HG03439 (cell line): ENCODE results near the gene MET.
"Not testable (repeated sequence)": the region's sequence is repeated elsewhere in the genome, so short reads cannot be mapped to it uniquely, and the experiment has no call there.

Experiments
- ATAC-seq: cut with Tn5 transposase; IDR thresholded peaks from one replicate; pipeline ENCODE4 v1.9.1; 2021; ENCODE audit warnings: mild to moderate bottlenecking, moderate library complexity; ENCODE audit not compliant: unreplicated experiment

MET gene

DNA sequence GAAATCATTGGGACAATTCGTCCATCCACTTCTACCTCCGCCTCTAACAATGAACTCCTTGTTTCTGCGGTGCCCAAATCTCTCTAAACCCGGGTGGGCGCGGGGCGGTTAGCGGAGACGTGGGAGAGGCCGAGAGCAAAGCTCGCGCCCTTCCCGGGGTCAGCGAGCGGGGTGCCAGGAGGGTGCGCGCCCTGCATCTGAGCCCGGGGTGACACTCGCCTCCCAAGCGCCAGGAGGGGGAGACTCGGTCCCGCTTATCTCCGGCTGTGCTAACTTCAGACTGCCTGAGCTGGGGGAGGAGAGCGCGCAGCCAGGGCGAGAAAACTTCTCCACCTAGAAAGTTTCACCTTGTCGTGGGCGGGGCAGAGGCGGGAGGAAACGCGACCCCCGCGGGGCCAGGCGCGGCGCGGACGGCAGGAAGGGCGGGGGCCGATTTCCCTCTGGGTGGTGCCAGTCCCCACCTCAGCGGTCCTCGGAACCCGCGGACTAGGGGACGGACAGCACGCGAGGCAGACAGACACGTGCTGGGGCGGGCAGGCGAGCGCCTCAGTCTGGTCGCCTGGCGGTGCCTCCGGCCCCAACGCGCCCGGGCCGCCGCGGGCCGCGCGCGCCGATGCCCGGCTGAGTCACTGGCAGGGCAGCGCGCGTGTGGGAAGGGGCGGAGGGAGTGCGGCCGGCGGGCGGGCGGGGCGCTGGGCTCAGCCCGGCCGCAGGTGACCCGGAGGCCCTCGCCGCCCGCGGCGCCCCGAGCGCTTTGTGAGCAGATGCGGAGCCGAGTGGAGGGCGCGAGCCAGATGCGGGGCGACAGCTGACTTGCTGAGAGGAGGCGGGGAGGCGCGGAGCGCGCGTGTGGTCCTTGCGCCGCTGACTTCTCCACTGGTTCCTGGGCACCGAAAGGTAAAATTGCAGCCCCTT, at the start of gene MET:
Gene MET, plus strand, starts transcription at position 516 of the 915 bp plus-strand sequence. CDS start 26,889 bp downstream, outside the sequence.
- peak; percentile 93 for ATAC-seq

DNA sequence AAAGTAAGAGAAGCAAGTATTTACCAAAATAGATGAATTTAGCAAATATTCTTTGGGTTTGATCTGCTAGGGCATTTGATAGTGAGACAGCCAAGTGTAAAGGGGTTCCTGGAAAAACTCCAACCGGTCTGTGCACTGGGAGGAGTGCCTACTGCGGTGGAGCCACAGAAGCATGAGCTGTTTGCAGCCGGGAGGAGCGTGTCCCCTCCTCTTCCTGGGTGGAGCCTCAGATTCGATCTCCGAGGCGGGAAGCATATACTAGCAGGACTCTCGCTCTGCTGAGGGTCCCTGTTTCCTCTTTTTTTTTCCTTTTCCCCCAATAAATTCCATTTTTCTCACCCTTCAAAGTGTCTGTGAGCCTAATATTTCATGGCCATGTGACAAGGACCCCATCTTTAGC, 45.1 kb upstream of the MET start:
- ATAC-seq = no peak

DNA sequence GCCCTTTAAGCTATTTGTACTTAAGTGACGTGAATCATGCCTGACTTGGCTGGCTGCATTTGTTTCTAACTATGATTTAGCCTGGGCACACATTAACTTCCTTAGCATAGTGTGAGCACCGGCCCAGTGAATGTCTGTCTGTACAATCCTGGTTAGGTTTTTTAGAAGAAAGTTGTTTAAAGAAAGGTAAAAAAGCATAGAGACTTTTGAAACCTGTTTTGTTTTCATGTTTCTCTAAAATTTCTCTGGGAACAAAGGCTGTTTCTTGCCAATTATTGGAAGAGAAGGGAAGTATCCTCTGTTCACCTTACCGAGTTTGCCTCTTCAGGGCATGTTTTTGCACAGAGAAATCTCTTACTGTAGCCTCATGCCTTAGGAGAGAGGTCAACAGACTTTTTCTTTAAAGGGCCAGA, 42.9 kb upstream of the MET start:
- ATAC-seq = no peak

DNA sequence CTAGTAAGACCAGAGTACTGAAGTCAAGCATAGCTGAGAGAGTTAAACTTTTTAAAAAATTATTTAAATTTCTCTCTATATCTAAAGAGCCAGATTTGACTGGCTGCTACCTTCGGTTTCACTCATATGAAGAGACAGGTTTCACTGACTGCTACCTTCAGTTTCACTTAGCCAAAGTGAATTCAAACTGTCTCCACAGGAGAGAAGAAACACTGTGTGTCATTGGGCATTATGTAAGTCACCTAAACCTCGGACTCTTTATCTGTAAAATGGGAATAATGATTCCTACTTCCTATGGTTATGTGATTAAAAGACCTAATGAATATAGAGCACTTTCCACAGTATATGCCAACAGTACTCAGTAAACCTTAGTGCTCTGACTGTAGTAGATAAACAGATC, 41.6 kb upstream of the MET start:
- ATAC-seq = peak; percentile 89

DNA sequence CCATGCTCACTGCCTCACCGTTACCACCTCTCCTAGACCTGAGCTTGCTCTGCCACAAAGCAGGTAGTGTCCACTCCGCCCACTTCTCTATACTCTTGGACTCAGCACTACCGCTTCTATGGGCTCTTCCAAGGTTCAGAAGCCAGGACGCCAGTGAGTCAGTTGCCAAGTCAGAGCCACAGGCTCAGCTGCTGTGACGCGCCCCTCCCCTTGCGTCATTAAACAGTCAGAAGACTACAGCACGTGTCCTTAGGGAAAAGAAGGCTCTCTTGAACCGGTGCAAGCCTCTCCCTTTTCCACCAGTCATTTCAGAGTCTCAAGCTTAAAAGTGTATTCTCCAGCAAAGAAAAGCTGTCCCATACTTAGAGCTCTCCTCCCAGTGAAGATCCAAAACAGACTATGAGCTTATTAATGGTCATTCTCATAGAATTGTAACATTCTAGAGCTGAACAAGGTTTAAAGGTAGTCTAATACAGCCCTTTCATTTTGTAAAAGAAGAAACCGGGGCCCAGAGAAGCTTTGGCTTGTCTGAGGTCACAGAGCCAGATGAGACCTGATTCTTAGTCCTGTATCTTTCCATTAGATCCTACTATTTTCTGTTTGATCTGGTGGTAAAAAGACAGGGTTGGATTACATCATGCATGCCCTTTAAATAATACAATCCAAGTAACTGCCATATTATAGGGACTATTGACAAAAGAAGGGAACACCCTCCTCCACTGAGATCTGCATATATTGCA, 40.9 kb upstream of the MET start:
- ATAC-seq = peak; percentile 55

DNA sequence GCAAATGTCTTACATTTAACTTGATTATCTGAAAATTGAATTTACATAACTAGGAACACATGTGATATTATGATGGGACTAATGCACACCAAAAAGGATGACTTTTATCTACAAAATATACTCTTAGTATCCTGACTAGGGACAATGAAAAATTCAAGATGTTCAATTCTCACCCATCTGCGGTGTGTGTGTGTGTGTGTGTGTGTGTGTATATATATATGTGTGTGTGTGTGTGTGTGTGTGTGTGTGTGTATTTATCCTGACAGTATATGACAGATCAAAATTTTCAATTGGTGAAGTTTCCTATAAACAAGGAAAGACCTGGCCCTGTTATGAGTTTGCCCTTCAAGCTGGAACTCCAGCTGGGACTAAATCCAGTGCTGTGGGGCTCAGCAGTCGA, 40.3 kb upstream of the MET start:
- no peak for ATAC-seq

DNA sequence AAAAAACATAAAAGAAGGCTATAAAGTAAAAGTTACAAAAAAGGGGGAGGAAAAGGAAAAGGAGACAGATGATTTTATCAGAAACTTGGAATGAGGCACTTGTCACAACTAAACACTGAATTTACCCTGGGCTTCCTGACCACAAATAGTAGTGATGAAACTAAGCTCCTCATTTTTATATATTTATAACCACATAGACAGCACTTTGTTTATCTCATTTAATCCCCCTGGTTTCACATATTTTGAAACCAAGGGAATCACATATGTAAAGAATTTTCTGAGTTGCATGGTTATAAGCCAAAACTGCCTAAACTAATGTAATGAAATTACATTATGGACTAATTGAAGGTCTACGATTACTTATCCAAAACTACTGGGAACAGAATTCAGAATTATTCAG, 39.6 kb upstream of the MET start:
- ATAC-seq = no peak

DNA sequence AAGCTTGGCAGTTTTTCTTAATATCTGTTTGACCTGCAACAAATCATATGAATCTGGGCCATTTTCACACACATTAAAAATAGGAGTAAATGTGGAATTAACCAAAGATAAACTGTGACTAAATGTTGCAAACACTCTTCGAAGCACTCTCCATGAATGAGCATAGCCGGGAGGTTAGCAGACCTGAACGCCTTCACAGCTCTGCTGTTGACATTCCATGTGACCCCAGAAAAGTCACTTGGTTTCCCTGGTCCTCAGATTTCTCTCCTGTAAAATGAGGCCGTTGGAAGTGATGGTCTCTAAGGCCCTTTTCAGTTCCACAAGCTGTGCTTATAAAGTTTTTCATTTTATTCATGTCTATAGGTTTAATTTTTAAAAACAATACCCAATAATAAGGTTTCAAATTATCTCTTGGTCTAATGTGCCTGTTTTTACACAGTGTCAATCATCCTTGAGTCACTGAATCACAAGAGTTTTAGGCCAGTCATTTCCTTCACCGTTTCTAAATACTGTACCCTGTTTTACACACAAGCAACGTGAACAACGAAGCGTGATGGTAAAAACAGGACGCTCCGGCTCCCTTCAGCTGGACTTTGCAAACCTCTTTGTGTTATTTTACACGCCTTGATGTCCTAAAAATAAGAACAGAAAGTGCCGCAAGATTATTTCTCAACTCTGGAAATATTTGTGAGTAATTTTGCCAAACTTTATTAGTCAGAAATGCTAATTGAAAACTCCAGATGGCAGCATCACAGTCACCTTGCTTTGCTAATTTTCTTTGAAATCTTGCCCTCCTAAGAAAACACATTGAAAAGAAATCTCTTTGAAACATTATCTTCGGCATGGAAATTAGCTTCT, 38.6 kb upstream of the MET start:
- peak; percentile 39 for ATAC-seq

DNA sequence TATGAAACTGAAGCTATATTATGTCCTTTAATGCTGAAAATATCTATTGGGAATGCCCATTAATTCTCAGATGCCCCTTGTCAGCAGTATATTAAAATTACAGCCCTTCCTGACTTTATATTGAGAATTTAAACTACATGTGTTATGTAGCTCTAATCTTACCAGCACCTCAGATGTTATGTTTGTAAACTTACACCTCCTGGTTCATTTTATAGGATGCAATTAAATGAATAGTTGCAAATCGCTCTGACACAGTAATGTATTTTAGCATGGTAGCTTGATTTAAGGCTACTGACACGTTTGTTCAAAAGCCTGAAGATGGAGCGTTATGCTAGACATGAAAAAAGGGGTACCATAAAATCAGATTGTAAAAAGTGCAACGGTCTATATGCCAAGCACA, 35.0 kb upstream of the MET start:
- ATAC-seq = no peak

DNA sequence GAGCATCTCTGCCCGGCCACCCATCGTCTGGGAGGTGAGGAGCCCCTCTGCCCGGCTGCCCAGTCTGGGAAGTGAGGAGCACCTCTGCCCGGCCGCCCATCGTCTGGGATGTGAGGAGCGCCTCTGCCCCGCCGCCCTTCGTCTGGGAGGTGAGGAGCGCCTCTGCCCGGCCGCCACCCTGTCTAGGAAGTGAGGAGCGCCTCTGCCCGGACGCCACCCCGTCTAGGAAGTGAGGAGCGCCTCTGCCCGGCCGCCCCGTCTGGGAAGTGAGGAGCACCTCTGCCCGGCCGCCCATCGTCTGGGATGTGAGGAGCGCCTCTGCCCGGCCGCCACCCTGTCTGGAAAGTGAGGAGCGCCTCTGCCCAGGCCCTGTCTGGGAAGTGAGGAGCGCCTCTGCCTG, 33.4 kb upstream of the MET start:
- not testable (repeated sequence) for ATAC-seq

DNA sequence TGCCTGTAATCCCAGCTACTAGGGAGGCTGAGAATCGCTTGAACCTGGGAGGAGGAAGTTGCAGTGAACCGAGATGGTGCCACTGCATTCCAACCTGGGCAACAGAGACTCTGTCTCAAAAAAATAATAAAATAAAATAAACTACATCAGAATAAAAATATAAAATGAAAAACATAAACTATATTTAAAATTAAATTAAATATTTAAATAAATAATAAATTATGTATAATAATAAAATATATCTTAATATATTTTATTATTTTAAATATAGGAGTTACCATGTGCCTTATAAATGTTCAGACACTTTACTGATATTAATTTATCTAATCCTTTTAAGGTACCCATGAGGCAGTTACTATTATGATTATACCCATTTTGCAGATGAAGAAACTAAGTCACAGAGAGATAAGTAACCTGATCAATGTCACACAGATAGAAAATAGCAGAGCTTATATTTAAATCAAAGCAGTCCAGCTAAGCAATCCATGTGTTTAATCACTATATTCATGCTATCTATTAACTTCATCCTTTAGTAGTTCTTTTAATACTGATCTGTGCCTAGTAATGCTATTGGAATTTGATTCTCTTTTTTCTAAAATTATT, 30.3 kb upstream of the MET start:
- ATAC-seq = no peak

DNA sequence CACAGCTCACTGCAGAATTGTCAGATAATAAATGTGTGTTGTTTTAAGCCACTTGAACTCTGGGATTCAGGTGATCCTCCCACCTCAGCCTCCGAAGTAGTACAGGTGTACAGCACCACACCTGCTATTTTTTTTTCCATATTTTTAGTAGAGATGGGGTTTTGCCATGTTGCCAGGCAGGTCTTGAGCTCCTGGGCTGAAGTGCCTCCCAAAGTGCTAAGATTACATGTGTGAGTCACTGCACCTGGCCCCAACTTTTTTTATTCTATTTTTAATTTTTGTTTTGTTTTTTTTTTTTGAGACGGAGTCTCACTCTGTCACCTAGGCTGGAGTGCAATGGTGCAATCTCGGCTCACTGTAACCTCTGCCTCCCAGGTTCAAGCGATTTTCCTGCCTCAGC, 28.8 kb upstream of the MET start:
- ATAC-seq = not testable (repeated sequence)

DNA sequence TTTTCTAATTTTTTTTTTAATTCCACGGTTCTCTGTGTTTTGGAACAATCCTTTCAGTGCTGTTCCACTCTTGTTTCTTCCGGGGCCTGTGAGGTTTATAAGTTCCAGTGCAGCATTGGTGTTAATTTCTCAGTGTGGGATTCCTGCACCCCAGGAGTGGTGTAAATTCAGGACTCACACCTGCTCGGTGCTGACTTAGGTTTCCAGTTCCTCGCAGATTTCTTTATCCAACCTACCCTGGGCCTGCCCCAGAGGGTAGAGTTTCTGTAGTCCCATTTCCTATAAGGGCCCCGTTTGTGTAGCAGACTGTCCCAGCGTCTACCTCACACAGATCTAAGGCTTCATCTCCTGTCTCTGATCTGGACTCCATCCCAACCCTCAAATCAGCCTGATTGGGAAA, 27.4 kb upstream of the MET start:
- no peak for ATAC-seq

DNA sequence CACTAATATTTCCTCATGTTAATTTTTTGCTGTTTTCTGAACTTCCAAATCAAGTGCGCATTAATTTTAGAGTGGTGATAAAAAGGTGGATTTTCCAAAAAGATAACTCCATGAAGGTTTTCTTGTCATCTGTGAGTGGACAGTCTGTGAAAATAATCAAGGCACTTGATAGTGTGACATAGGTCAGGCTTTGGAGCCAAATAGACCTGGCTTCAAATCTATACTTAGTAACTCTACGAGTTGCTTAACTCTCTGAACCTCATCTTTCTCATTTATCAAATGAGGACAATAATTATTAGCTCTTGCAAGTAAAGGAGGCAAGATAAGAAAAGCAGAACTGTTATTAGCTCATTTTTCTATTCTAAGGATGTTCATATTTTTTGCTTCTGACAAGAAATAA, 24.7 kb upstream of the MET start:
- ATAC-seq = no peak

DNA sequence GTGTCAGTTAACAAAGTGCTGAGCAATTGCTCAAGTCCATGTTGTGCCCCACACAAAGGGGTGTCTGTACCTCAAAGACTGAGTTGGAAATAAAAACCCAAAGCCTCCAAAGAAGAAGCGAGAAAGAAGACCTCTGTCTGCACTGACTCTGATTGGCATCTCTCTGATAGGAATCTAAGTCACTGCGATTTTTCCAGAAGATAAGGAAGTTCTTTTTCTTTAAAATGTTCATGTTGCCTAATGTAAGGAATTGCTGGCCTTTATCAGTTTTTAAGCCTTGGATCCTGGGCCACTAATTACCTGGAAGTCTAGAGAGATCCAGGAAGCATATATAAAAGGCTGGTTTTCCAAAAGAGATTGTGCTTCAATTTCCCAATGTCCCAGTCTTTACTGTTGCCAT, 24.1 kb upstream of the MET start:
- no peak for ATAC-seq

DNA sequence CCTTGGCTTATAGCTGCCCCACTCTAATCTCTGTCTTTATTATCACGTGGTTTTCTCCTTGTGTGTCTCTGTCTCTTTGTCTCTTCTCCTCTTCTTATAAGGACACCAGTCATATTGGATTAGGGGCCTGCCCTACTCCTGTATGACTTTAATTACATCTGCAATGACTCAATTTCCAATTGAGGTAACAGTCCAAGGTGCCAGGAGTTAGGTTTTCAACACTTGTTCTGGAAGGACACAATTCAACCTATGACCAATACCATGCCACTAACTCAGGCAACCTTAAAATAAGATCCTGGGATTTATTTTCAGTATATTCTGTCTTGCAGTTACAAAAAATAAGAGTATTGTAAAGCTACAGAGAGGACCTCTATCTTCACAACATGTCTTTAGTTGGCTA, 21.6 kb upstream of the MET start:
- ATAC-seq = no peak

DNA sequence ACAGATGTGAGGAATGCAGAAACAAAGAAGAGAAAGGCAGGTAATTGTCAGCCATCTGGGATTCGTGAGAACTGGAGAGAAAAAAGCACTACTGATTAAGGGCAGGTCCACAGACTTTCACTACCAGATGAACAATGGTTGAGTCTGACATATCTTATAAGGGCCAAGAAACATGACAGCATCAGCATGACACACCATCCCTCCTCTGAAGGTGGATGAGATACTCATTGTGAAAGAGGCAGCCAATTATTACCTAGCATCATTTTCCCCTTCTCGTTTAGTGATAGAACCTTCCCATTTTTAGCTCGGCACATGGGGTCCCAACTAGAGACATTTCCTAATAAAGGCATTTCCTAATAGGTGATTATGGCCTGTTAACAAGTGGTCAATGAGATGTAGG, 19.2 kb upstream of the MET start:
- ATAC-seq = no peak

DNA sequence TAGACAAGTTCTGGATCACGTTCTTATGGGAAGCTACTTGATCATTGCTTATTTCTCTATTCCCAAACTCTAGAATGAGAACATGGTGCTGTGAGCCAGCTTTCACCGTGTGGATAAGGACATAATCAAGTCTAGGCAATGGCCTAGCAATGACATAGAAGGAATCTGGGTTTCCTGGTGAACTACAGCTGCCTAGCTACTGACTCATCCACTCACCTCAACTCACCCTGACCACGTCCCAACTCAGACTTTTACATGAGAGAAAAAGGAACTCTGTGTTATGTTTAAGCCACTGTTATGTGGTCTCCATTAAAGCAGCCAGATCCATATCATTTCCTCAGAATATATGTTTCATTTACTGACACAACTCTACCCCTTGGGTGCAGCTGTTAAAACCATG, 18.8 kb upstream of the MET start:
- no peak for ATAC-seq

DNA sequence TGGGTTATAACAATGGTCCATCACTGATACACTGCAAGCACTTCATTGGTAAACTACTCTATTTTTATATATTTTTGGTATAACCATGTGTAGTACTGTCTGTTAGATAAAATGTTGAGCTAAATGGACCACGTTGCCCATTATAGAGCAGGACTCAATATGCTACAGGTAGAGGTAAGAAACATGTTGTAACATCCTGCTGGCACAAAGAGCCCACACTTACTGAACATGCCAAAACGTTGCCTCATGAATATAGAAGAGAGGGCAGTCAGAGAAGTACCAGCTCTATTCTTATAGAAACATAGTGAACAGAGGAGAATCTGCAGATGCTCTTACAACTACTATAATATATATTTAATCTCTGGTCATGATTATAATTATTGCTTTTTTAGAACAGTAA, 18.4 kb upstream of the MET start:
- ATAC-seq = no peak

DNA sequence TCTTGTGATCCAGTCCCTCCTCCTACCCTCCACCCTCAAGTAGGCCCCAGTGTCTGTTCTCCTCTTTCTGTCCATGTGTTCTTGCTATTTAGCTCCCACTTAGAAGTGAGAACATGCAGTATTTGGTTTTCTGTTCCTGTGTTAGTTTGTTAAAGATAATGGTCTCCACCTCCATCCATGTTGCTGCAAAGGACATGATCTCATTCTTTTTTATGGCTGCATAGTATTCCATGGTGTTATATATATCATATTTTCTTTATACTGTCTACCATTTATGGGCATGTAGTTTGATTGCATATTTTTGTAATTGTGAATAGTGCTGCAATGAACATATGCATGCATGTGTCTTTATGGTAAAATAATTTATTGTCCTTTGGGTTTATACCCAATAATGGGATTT, 12.7 kb upstream of the MET start:
- ATAC-seq = not testable (repeated sequence)

DNA sequence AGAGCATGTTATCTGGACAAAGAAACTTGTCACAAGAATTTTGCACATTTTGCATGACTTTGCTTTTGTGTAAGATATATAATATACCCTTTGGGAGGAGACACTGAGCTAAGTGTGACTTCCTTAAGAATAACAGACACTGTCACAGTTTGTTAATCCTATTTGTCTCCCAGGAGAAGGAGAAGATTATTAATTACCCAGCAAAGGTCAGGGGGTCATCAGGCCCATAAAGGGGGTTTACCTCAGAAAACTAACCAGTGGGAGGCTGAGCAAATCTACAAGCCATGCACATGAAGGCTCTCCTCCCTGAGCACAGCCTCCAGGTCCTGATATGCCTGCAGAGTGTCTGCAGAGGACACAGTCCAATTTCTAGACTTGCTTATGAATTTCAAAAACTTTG, 10.1 kb upstream of the MET start:
- no peak for ATAC-seq
